B cell (primary cell): ENCODE results near the gene HDC.

Source experiments
- EZH2 ChIP-seq: IDR thresholded peaks from 2 replicates; pipeline ENCODE4 v1.6.1; 2012; ENCODE audit warnings: borderline replicate concordance, low read depth, mild to moderate bottlenecking, moderate library complexity, low read length; ENCODE audit not compliant: insufficient read depth, poor library complexity, severe bottlenecking
- TF ChIP-seq, protein P1 (sequence below): fragments of 200-600 bp; IDR thresholded peaks from one replicate; pipeline ENCODE4 v1.8.0; 2022; ENCODE audit warnings: antibody characterized with exemption, mild to moderate bottlenecking

DNA sequence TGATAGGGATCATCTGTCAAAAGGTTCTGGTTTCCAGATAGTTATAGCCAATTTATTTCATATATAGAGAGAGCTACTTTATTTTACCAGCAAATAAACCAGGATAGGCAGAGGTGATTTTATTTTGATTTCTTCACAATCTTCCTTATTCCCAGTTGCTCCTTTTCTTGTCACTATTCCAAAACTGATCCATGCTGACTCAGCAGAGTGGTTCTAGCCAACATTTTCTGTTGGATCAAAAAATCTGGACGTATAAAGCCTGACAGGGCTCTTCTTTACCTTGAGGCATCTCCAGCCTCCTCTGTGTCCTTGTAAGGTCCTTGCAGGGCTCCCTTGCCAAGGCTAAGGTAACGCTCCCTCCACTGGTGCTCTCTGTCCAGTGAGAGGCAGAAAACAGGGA lies 15.8 kb downstream of the HDC start:
- TF ChIP-seq, protein P1, sequence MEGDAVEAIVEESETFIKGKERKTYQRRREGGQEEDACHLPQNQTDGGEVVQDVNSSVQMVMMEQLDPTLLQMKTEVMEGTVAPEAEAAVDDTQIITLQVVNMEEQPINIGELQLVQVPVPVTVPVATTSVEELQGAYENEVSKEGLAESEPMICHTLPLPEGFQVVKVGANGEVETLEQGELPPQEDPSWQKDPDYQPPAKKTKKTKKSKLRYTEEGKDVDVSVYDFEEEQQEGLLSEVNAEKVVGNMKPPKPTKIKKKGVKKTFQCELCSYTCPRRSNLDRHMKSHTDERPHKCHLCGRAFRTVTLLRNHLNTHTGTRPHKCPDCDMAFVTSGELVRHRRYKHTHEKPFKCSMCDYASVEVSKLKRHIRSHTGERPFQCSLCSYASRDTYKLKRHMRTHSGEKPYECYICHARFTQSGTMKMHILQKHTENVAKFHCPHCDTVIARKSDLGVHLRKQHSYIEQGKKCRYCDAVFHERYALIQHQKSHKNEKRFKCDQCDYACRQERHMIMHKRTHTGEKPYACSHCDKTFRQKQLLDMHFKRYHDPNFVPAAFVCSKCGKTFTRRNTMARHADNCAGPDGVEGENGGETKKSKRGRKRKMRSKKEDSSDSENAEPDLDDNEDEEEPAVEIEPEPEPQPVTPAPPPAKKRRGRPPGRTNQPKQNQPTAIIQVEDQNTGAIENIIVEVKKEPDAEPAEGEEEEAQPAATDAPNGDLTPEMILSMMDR: no peak
- no peak for TF ChIP-seq EZH2
